Endometrial microvascular endothelial cells (primary cell): ENCODE results near the gene CLTB. TPM values are rescaled to one million over a fixed set of nuclear protein-coding genes. Genes with fewer than 3 reads are reported as not detected.
"Not testable (repeated sequence)": the region's sequence is repeated elsewhere in the genome, so short reads cannot be mapped to it uniquely, and the experiment has no call there.

Experiments
- in situ Hi-C: cut with HindIII; loops from 2 replicates; pipeline ENCODE4 v1.10.0; 2017; ENCODE audit warnings: low sequenced_read_pairs, low pct_unique_long_range_greater_than_20kb; ENCODE audit errors: inconsistent ontology term
- total RNA-seq: library from RNA; depleted of rRNA; stranded (reverse); fragments of >200 nt; gene quantifications from one replicate; pipeline ENCODE4 v1.2.3, GENCODE V29; 2015; ENCODE audit errors: inconsistent ontology term

Gene CLTB, protein sequence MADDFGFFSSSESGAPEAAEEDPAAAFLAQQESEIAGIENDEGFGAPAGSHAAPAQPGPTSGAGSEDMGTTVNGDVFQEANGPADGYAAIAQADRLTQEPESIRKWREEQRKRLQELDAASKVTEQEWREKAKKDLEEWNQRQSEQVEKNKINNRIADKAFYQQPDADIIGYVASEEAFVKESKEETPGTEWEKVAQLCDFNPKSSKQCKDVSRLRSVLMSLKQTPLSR
- total RNA-seq, result 148 TPM

- in situ Hi-C loops, result no loop called here
These were observed at the start of gene CLTB for GRCh38 chr5:176415952-176416924. CLTB (minus strand) TSS chr5:176416539; CDS start chr5:176416363, 176 bp downstream.

DNA sequence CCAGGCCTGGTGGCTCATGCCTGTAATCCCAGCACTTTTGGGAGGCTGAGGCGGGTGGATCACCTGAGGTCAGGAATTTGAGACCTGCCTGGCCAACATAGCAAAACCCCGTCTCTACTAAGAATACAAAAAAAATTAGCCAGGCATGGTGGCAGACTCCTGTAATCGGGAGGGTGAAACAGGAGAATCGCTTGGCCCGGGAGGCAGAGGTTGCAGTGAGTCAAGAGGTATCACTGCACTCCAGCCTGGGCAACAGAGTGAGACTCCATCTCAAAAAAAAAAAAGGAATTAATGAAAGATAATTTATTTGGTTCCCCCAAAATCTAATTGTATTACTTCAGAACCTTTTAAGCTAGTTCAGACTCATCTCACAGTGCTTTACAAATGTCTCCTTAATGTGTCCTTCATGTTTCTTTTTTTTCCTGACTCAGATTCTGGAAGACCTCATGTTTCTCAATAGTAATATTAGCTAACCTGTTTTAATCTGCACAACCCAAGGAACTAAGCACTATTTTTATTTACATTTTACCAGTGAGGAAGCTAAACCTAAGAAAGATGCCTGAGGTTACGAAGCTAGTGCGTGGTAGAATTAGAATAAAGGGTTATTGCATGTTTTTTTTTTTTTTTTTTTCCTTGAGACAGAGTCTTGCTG lies 46.9 kb upstream of the CLTB start:
- in situ Hi-C loops, result no loop called here

DNA sequence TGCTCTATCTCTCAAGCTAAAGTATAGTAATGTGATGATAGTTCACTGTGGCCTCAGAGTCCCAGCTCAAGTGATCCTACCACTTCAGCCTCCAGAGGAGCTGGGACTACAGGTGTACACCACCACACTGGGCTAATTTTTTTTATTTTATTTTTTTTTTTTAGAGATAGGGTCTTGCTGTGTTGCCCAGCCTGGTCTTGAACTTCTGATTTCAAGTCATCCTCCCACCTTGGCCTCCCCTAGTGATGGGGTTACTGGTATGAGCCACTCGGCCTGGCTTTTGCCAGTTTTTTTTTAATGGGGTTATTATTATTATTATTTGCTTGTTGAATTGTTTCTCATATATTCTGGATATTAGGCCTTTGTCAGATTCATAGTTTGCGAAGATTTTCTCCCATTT lies 45.0 kb upstream of the CLTB start:
- in situ Hi-C loops, result no loop called here

GRCh38 chr5:176458904-176459561 lies 42.7 kb upstream of the CLTB start:
- in situ Hi-C loops, result no loop called here

GRCh38 chr5:176454724-176455394 lies 38.5 kb upstream of the CLTB start:
- in situ Hi-C loops, result no loop called here

DNA sequence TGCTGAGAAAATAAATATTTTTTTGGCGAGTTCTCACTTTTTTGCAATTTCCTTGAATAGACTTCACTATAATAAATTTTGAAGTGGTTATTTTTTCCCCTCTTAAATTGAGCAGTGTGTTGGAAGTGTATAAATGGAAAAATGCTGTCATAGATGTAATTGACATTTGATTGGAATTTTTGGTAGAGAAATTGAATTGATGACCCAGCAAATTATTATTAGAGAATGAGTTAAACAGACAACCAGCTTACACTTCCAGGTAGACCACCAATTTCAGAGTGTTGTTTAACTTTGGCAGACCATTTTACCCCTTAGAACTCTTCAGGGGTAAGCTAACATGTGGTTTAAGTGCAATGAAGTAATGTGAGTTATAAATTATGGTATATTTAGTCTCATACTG lies 33.7 kb upstream of the CLTB start:
- in situ Hi-C loops, result no loop called here

DNA sequence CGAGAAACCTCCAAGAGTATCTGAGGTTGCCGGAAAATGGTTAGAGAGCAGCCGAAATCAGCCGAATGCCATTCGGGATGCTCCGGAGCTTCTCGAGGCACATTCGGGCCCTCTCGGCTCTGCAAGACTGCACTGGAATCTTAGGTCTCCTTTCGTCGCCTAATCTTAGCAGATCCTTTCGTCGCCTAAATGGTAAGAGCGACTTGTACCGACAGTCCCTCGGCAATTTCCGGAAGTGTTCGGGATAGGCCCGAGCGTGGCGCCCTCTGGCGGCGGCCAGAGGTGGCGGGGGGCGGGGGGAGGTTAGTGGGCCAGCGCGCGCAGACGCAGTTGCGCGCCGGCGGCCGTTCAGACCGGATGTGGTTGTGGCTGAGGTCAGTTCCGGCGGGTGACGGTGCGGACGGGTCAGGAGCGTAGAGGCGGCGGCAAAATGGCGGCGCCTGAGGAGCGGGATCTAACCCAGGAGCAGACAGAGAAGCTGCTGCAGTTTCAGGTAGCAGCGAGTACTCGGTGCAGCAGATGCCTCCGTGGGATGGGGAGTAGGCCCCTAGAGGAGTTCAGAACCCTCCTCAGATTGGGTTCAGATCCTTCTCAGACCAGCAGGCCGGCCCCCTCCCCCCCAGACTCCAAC lies 31.8 kb upstream of the CLTB start, which contains the start of gene FAF2:
Gene FAF2 (plus strand): TSS at position 408 of the 631 bp plus-strand sequence. CDS start 23 bp downstream, at position 431.
- in situ Hi-C loops, result no loop called here

DNA sequence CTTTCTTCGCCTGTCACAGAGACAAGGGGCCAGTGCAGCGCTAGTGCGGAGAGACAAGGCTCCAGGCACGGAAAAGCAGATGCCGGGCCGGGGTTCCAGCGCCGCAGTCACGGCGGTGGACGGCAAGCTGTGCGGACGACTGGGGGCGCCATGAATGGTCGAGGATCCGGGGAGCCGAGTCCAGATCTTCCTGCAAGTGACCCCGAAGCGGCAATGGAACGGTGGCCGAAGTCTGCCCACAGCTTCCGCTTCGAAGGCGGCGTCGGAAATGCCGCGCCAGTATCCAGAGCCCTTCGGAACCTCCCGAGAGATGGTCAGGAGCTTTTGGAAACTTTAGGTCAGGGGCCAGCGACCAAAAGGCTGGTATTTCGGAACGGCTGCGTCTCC lies 31.2 kb upstream of the CLTB start:
- in situ Hi-C loops, result no loop called here

GRCh38 chr5:176446884-176447590 lies 30.7 kb upstream of the CLTB start:
- in situ Hi-C loops, result no loop called here

DNA sequence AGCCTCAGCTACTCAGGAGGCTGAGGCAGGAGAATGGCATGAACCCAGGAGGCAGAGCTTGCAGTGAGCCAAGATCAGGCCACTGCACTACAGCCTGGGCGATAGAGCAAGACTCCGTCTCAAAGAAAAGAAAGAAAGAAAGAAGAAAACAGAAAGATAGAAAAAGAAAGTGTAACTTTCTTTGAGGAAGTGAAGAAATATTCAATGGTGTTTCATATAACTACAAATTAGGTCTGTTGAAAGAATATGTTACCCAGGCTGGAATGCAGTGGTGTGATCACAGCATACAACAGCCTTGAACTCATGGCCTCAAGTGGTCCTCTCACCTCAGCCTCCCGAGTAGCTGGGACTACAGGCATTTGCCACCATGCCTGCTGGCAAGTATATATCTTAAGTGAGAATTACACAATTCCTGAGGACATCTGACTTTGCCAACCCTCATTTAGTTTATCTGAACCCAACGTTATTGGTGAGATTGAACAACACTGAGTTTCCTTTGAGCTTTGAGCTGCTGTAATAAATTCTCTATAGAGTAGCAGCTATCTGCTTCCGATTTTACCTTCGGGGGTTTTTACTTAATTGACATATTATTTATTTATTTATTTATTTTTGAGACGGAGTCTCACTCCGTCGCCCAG lies 29.8 kb upstream of the CLTB start:
- in situ Hi-C loops, result no loop called here

GRCh38 chr5:176444742-176445141 lies 28.4 kb upstream of the CLTB start:
- in situ Hi-C loops, result no loop called here

GRCh38 chr5:176442911-176443310 lies 26.6 kb upstream of the CLTB start:
- in situ Hi-C loops, result not testable (repeated sequence)

GRCh38 chr5:176441921-176442323 lies 25.6 kb upstream of the CLTB start:
- in situ Hi-C loops, result no loop called here

GRCh38 chr5:176440927-176441706 lies 24.8 kb upstream of the CLTB start:
- in situ Hi-C loops, result no loop called here

GRCh38 chr5:176438959-176439757 lies 22.8 kb upstream of the CLTB start:
- in situ Hi-C loops, result no loop called here

DNA sequence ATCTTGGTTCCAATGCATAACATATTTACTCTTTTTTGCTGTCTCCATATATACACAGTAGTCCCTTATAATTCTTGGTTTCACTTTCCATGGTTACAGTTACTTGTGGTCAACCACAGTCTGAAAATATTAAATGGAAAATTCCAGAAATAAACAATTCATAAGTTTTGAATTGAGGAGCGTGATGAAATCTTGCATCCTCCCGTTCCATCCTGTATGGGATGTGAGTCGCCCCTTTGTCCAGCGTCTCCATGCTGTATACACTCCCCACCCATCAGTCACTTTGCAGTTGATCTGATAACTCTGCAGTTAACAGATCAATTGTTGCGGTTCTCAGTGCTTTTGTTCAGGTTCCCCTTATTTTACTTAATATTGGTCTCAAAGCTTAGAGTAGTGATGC lies 20.3 kb upstream of the CLTB start:
- in situ Hi-C loops, result no loop called here
